GM18502 (cell line): Measurements from ENCODE around the gene SPINK8.
"Not testable (repeated sequence)": the region's sequence is repeated elsewhere in the genome, so short reads cannot be mapped to it uniquely, and the experiment has no call there.

Experiments
- ATAC-seq: cut with Tn5 transposase; IDR thresholded peaks from one replicate; pipeline ENCODE4 v1.9.1; 2021; ENCODE audit warnings: mild to moderate bottlenecking; ENCODE audit not compliant: unreplicated experiment, poor library complexity

Gene SPINK8

GRCh38 chr3:48331706-48332435, 1.6 kb downstream of the SPINK8 start:
- ATAC-seq: not testable (repeated sequence)

- ATAC-seq: no peak
These were observed 12.5 kb downstream of the SPINK8 start for GRCh38 chr3:48320996-48321395.

GRCh38 chr3:48318713-48319468, 14.6 kb downstream of the SPINK8 start:
- ATAC-seq: no peak

GRCh38 chr3:48314542-48314941, 18.9 kb downstream of the SPINK8 start:
- no peak for ATAC-seq

- ATAC-seq: no peak
These were observed 26.5 kb downstream of the SPINK8 start for GRCh38 chr3:48306860-48307530.

GRCh38 chr3:48306290-48306689, 27.2 kb downstream of the SPINK8 start:
- ATAC-seq: no peak

GRCh38 chr3:48305396-48305795, 28.1 kb downstream of the SPINK8 start:
- ATAC-seq: no peak

- ATAC-seq: no peak
These were observed 30.4 kb downstream of the SPINK8 start for GRCh38 chr3:48303021-48303420.

GRCh38 chr3:48301800-48302166, 31.7 kb downstream of the SPINK8 start:
- peak; percentile 16 for ATAC-seq

GRCh38 chr3:48301020-48301799, 32.3 kb downstream of the SPINK8 start, which contains the start of gene NME6:
NME6 (minus strand) TSS chr3:48301367.
- ATAC-seq: peak; percentile 72

GRCh38 chr3:48299746-48300712, 33.4 kb downstream of the SPINK8 start:
- ATAC-seq: peak; percentile 56

GRCh38 chr3:48297111-48297810, 36.2 kb downstream of the SPINK8 start:
- no peak for ATAC-seq

GRCh38 chr3:48296699-48297098, 36.8 kb downstream of the SPINK8 start:
- ATAC-seq: no peak

- no peak for ATAC-seq
These were observed 38.7 kb downstream of the SPINK8 start for GRCh38 chr3:48294611-48295263.

- no peak for ATAC-seq
These were observed 43.8 kb downstream of the SPINK8 start for GRCh38 chr3:48289659-48290058.

GRCh38 chr3:48287034-48287433, 46.4 kb downstream of the SPINK8 start:
- ATAC-seq: no peak

GRCh38 chr3:48286308-48286707, 47.2 kb downstream of the SPINK8 start:
- ATAC-seq: no peak

GRCh38 chr3:48285675-48286074, 47.8 kb downstream of the SPINK8 start:
- no peak for ATAC-seq
